AG10803 (cell line): ENCODE results near the gene ACTR3.

Experiments
- DNase-seq: peaks from one replicate; pipeline ENCODE4 v3.0.0; 2010; ENCODE audit warnings: low read depth
- H3K4me3 ChIP-seq: 2 replicates; pipeline ENCODE4 v1.5.1; 2011; ENCODE audit warnings: mild to moderate bottlenecking, low read length, control low read depth
- CTCF ChIP-seq: conservative IDR thresholded peaks from 2 replicates; pipeline ENCODE4 v1.5.1; 2011; ENCODE audit warnings: mild to moderate bottlenecking, low read length, control low read depth, inconsistent platforms

ACTR3 gene

DNA sequence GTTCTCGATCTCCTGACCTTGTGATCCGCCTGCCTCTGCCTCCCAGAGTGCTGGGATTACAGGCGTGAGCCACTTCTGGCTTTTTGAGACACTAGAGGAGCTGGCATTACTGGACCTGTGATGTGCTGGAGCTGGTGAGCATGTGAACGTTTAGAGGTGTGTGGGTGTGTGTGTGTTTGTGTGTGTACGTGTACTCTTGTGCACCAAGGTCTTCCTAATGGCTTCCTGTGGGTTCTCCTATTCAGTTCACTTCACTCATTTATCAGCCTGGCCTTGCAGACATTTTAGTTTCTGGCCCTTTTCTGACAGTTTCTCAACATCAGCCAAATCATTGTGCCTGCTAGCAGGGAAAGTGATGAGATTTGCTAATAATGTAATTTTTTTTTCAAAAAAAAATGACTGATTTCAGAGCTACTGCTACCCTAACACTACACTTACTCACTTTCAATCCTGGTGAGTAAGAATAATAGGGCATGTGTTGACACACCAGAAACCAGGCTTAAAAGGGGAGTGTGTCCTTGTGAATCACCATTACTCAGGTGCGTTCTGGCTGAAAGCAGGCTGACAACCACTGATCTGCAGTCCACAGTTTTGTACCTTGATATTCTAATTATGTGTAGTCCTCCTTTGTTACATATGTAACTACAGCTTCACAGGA, 41.0 kb upstream of the ACTR3 start:
- peak; percentile 16 for DNase-seq
- TF ChIP-seq CTCF = no peak
- H3K4me3 ChIP-seq = no peak overlapping the region

GRCh38 chr2:113850687-113851086, 39.2 kb upstream of the ACTR3 start:
- DNase-seq = peak; percentile 18
- TF ChIP-seq CTCF = no peak
- H3K4me3 ChIP-seq = no peak overlapping the region

DNA sequence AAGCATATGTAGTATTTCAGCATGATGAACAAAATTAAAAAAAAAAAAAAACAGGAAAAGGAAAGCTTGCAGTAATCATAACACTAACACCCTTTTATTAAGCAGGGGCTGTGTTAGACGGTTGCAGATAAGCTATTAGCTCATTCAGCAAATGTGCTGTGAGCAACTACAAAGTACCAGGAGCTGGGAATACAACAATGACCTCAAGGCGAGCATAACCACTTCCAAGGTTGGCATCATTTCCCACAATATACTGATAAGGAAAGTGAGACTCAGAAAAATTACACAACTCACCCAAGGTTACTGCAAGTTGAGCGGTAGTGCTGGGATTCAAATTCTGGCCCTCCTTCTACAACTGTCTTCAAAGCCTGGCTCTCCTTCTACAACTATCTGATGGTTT, 38.2 kb upstream of the ACTR3 start:
- DNase-seq = no peak
- no peak overlapping the region for H3K4me3 ChIP-seq
- no peak for TF ChIP-seq CTCF

GRCh38 chr2:113854208-113854607, 35.7 kb upstream of the ACTR3 start:
- DNase-seq = no peak
- no peak overlapping the region for H3K4me3 ChIP-seq
- no peak for TF ChIP-seq CTCF

DNA sequence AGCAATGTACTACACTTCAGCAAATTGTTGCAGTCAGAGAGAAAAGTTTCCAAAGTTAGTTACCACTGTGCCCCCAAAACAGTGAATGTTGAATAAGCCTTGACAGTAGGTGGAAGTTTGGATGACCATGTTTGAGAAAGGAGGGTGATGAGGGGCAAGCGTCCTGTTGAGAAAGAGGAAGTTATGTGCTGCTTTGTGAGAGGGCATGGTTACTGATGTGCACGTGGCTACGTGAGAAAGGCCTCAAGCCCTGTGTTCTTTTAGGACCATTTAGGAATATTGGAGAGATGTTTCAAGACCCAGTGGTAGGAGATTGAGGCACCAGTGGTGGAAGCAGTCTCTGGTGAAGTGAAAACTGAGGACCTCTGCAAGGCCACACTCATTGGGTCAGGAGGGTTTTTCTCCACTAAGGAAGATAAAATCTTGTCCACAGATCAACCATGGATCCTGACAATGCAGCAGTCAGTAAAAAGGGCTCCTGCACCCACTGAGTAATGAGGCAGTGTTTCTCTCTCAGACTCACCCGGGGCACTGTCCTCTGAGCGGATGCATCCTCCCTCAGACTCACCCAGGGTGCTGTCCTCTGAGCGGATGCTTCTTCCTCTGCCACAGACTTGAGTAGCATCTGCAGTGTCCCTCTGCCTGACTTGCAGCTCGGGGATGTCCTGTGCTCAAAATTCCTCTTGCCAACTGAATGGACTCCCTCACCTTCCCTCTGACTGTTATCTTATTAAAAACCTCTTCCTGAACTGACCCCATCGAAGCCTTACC, 34.7 kb upstream of the ACTR3 start:
- H3K4me3 ChIP-seq = no peak overlapping the region
- DNase-seq = no peak
- TF ChIP-seq CTCF = no peak

GRCh38 chr2:113857464-113857863, 32.4 kb upstream of the ACTR3 start:
- no peak overlapping the region for H3K4me3 ChIP-seq
- no peak for TF ChIP-seq CTCF
- no peak for DNase-seq

DNA sequence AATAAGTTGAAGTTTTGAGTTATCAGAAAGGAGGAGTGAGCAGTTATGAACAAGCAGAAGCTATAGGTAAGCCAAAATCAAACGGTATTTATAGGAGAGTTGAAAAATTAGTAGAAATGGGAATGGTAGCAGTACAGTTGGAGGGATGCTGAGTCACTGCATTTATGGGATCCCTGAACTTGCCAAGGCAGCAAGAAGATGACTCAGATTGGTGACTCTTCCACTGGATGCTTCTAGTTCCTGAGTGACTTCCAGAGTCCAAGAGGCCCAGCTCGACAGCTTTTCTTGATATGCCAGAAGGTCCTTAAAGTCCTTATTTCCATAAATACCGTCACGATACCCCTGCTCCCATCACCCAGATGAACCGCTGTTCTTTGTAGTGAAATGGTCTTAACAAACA, 31.1 kb upstream of the ACTR3 start:
- DNase-seq = peak; percentile 94

More for the DNA sequence above, 31.1 kb upstream of the ACTR3 start:
- H3K4me3 ChIP-seq = no peak overlapping the region
- TF ChIP-seq CTCF = no peak
